ENCODE results near the gene CHST9. TPM values are rescaled to one million over a fixed set of nuclear protein-coding genes. Genes with fewer than 3 reads are reported as not detected.
"Not testable (repeated sequence)": the region's sequence is repeated elsewhere in the genome, so short reads cannot be mapped to it uniquely, and the experiment has no call there.

The CHST9 gene
- total and polyA plus RNA-seq, 7 experiments from 2014 or later, result not detected

DNA sequence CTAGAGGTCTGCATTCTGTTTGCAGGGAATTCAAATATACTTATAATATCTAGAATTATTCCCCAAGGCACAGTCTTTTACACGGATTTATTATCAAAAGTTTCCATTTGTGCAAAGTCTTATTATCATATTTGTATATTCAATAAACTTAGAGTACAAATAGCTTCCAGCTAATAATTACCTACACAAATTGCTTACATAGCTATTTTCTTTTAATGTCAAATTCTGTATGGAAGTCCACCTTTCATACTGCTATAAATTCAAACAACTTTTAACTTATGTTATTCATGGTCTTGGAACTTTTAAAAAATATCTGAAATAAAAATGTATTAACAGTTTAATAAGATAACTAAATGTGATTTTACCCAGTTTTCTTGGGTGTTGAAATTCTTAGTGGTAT is 13.1 kb downstream of the CHST9 start:
- POLR2A ChIA-PET, result no interaction called here
- H3K27ac Mint-ChIP-seq, result no peak overlapping the region
- peaks cover 0 to 14% (median 5%) of the 10 kb centered on the region in 11 donors for H3K9me3 Mint-ChIP-seq
- Histone ChIP-seq H3K36me3 (ENCODE audit: control insufficient read depth in 2 of 3, insufficient read depth in 3 of 3, low read length in 3 of 3) (no peaks in the 10 kb centered on the region), H3K4me1 (ENCODE audit: control insufficient read depth in 2 of 2, insufficient read depth in 2 of 2, low read length in 2 of 2) (no peaks in the 10 kb centered on the region), H3K9me3 (ENCODE audit: control insufficient read depth in 2 of 3, low read length in 3 of 3) (no peaks in the 10 kb centered on the region), H3K4me3 (ENCODE audit: low read length) (no peak overlapping the region), H3K27ac (ENCODE audit: low read depth, low read length) (no peak overlapping the region), H3K27me3 (ENCODE audit: control insufficient read depth in 2 of 2, insufficient read depth in 2 of 2, low read length in 2 of 2) (no peaks in the 10 kb centered on the region)
- no peaks in the 10 kb centered on the region for H3K4me1 Mint-ChIP-seq
- no peak overlapping the region for H3K4me3 Mint-ChIP-seq
- no peaks in the 10 kb centered on the region for H3K27me3 Mint-ChIP-seq
- intact Hi-C loops (cut with micrococcal nuclease), result no loop called here
- H3K36me3 Mint-ChIP-seq, result peaks cover 0 to 3% (median 0%) of the 10 kb centered on the region in 5 donors
- CTCF ChIA-PET, result no interaction called here
- ATAC-seq (no peak), DNase-seq (no peak)

DNA sequence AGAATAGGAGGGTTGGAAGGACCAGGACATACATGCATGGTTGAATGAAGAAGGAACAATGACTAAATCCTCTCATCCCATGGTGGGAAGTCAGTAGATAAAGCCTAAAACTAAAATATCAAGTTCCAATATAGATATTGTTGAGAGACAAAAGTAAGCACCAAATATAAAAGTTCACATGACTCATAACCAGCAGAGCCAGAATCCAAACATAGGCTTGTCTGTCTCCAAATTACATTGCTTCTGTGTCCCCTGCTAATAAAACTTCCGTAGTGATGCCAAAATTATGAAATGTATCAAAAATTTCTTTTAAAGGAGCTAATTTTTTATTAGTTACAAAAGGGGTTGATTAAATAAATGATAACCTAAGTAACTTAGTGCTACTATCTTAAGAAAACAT is 19.7 kb downstream of the CHST9 start:
- no peaks in the 10 kb centered on the region for H3K4me1 Mint-ChIP-seq
- H3K27me3 Mint-ChIP-seq, result no peaks in the 10 kb centered on the region
- H3K4me3 Mint-ChIP-seq, result no peak overlapping the region
- H3K36me3 Mint-ChIP-seq, result peaks cover 0 to 5% (median 0%) of the 10 kb centered on the region in 5 donors
- Histone ChIP-seq H3K4me3 (ENCODE audit: low read length) (no peak overlapping the region), H3K27me3 (ENCODE audit: control insufficient read depth in 2 of 2, insufficient read depth in 2 of 2, low read length in 2 of 2) (no peaks in the 10 kb centered on the region), H3K36me3 (ENCODE audit: control insufficient read depth in 2 of 3, insufficient read depth in 3 of 3, low read length in 3 of 3) (no peaks in the 10 kb centered on the region), H3K4me1 (ENCODE audit: control insufficient read depth in 2 of 2, insufficient read depth in 2 of 2, low read length in 2 of 2) (no peaks in the 10 kb centered on the region), H3K9me3 (ENCODE audit: control insufficient read depth in 2 of 3, low read length in 3 of 3) (no peaks in the 10 kb centered on the region), H3K27ac (ENCODE audit: low read depth, low read length) (no peak overlapping the region)
- DNase-seq (no peak), ATAC-seq (no peak)
- peaks cover 3 to 40% (median 10%) of the 10 kb centered on the region in 11 donors for H3K9me3 Mint-ChIP-seq
- intact Hi-C loops (cut with micrococcal nuclease), result no loop called here
- ChIA-PET CTCF (no interaction called here), POLR2A (no interaction called here)
- no peak overlapping the region for H3K27ac Mint-ChIP-seq

DNA sequence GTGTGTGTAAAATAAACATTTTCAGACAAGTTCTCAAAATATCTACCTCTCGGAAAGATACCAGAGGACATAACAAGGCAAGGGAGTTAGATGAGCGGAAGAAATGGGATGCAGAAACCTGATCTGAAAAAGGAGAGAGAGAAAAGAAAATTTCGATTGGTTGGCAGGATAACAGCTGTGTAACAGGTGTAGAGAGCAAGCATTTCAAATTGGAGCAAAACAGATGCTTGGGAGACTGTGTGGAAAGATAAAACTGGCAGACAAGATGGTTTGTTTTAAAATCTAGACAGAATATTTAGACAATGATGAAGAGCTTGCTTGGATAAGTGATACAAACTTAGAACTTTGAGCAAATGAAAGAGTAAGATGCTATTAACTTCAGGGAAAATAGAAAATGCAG is 20.2 kb downstream of the CHST9 start:
- H3K4me1 Mint-ChIP-seq, result no peaks in the 10 kb centered on the region
- Histone ChIP-seq H3K9me3 (ENCODE audit: control insufficient read depth in 2 of 3, low read length in 3 of 3) (no peaks in the 10 kb centered on the region), H3K4me3 (ENCODE audit: low read length) (no peak overlapping the region), H3K4me1 (ENCODE audit: control insufficient read depth in 2 of 2, insufficient read depth in 2 of 2, low read length in 2 of 2) (no peaks in the 10 kb centered on the region), H3K27me3 (ENCODE audit: control insufficient read depth in 2 of 2, insufficient read depth in 2 of 2, low read length in 2 of 2) (no peaks in the 10 kb centered on the region), H3K36me3 (ENCODE audit: control insufficient read depth in 2 of 3, insufficient read depth in 3 of 3, low read length in 3 of 3) (no peaks in the 10 kb centered on the region), H3K27ac (ENCODE audit: low read depth, low read length) (no peak overlapping the region)
- peaks cover 3 to 37% (median 10%) of the 10 kb centered on the region in 11 donors for H3K9me3 Mint-ChIP-seq
- H3K27me3 Mint-ChIP-seq, result no peaks in the 10 kb centered on the region
- ChIA-PET POLR2A (no interaction called here), CTCF (no interaction called here)
- DNase-seq (no peak), ATAC-seq (no peak)
- H3K4me3 Mint-ChIP-seq, result no peak overlapping the region
- peaks cover 0 to 5% (median 0%) of the 10 kb centered on the region in 5 donors for H3K36me3 Mint-ChIP-seq
- H3K27ac Mint-ChIP-seq, result no peak overlapping the region
- intact Hi-C loops (cut with micrococcal nuclease), result no loop called here

DNA sequence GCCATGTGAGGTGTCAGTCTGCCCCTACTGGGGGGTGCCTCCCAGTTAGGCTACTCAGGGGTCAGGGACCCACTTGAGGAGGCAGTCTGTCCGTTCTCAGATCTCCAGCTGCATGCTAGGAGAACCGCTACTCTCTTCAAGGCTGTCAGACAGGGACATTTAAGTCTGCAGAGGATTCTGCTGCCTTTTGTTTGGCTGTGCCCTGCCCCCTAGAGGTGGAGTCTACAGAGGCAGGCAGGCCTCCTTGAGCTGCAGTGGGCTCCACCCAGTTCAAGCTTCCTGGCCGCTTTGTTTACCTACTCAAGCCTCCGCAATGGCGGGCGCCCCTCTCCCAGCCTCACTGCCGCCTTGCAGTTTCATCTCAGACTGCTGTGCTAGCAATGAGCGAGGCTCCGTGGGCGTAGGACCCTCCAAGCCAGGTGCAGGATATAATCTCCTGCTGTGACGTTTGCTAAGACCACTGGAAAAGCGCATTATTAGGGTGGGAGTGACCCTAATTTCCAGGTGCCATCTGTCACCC is 21.9 kb downstream of the CHST9 start:
- H3K27me3 ChIP-seq (ENCODE audit: control insufficient read depth in 2 of 2, insufficient read depth in 2 of 2, low read length in 2 of 2); DNase-seq; H3K4me1 ChIP-seq (ENCODE audit: control insufficient read depth in 2 of 2, insufficient read depth in 2 of 2, low read length in 2 of 2); H3K4me3 ChIP-seq (ENCODE audit: low read length); H3K4me1 Mint-ChIP-seq; H3K27me3 Mint-ChIP-seq; H3K4me3 Mint-ChIP-seq; H3K27ac Mint-ChIP-seq; H3K36me3 Mint-ChIP-seq; CTCF ChIA-PET; H3K36me3 ChIP-seq (ENCODE audit: control insufficient read depth in 2 of 3, insufficient read depth in 3 of 3, low read length in 3 of 3); H3K9me3 ChIP-seq (ENCODE audit: control insufficient read depth in 2 of 3, low read length in 3 of 3); H3K27ac ChIP-seq (ENCODE audit: low read depth, low read length); intact Hi-C loops (cut with micrococcal nuclease); ATAC-seq; POLR2A ChIA-PET: not testable (repeated sequence)
- peaks cover 3 to 34% (median 10%) of the 10 kb centered on the region in 11 donors for H3K9me3 Mint-ChIP-seq

DNA sequence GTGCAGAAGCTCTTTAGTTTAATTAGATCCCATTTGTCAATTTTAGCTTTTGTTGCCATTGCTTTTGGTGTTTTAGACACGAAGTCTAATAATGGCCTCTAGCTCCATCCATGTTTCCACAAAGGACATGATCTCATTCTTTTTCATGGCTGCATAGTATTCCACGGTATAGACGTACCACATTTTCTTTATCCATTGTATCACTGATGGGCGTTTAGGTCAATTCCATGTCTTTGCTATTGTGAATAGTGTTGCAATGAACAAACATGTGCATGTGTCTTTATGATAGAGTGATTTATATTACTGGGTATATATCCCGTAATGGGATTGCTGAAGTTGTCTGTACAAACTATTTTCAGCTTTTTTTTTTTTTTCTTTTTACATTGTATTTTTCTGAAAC is 35.9 kb downstream of the CHST9 start:
- DNase-seq; H3K4me1 Mint-ChIP-seq; H3K36me3 Mint-ChIP-seq; H3K27me3 Mint-ChIP-seq; H3K9me3 ChIP-seq (ENCODE audit: control insufficient read depth in 2 of 3, low read length in 3 of 3); H3K4me1 ChIP-seq (ENCODE audit: control insufficient read depth in 2 of 2, insufficient read depth in 2 of 2, low read length in 2 of 2); H3K4me3 Mint-ChIP-seq; H3K4me3 ChIP-seq (ENCODE audit: low read length); H3K36me3 ChIP-seq (ENCODE audit: control insufficient read depth in 2 of 3, insufficient read depth in 3 of 3, low read length in 3 of 3); ATAC-seq; H3K27ac Mint-ChIP-seq; H3K27me3 ChIP-seq (ENCODE audit: control insufficient read depth in 2 of 2, insufficient read depth in 2 of 2, low read length in 2 of 2); intact Hi-C loops (cut with micrococcal nuclease); H3K27ac ChIP-seq (ENCODE audit: low read depth, low read length); POLR2A ChIA-PET; CTCF ChIA-PET: not testable (repeated sequence)
- peaks cover 3 to 39% (median 20%) of the 10 kb centered on the region in 11 donors for H3K9me3 Mint-ChIP-seq

DNA sequence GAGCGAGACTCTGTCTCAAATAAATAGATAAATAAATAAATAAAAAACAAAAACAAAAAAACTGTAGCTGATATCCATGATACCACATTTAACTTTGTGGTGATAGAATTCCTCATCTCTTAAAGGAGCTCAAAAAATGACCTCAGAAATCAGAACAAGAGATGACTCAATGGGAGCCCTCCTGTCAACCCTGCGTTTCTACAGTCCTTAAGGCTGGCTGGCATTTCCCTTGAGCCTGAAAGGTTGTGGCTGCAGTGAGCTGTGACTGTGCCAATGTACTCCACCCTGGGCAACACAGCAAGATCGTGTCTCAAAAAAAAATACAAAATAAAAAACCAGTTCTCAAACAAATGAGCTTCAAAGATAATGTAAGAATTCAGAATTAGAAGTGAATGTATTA is 40.4 kb downstream of the CHST9 start:
- Histone ChIP-seq H3K4me1 (ENCODE audit: control insufficient read depth in 2 of 2, insufficient read depth in 2 of 2, low read length in 2 of 2) (no peaks in the 10 kb centered on the region), H3K27ac (ENCODE audit: low read depth, low read length) (no peak overlapping the region), H3K9me3 (ENCODE audit: control insufficient read depth in 2 of 3, low read length in 3 of 3) (no peaks in the 10 kb centered on the region), H3K4me3 (ENCODE audit: low read length) (no peak overlapping the region), H3K27me3 (ENCODE audit: control insufficient read depth in 2 of 2, insufficient read depth in 2 of 2, low read length in 2 of 2) (no peaks in the 10 kb centered on the region), H3K36me3 (ENCODE audit: control insufficient read depth in 2 of 3, insufficient read depth in 3 of 3, low read length in 3 of 3) (no peaks in the 10 kb centered on the region)
- H3K4me3 Mint-ChIP-seq, result no peak overlapping the region
- H3K27ac Mint-ChIP-seq, result no peak overlapping the region
- H3K4me1 Mint-ChIP-seq, result no peaks in the 10 kb centered on the region
- peaks cover 0 to 21% (median 10%) of the 10 kb centered on the region in 11 donors for H3K9me3 Mint-ChIP-seq
- DNase-seq (no peak), ATAC-seq (no peak)
- H3K36me3 Mint-ChIP-seq, result no peaks in the 10 kb centered on the region
- intact Hi-C loops (cut with micrococcal nuclease), result no loop called here
- POLR2A ChIA-PET, result no interaction called here
- CTCF ChIA-PET, result no interaction called here
- H3K27me3 Mint-ChIP-seq, result peaks cover 0 to 4% (median 0%) of the 10 kb centered on the region in 5 donors

DNA sequence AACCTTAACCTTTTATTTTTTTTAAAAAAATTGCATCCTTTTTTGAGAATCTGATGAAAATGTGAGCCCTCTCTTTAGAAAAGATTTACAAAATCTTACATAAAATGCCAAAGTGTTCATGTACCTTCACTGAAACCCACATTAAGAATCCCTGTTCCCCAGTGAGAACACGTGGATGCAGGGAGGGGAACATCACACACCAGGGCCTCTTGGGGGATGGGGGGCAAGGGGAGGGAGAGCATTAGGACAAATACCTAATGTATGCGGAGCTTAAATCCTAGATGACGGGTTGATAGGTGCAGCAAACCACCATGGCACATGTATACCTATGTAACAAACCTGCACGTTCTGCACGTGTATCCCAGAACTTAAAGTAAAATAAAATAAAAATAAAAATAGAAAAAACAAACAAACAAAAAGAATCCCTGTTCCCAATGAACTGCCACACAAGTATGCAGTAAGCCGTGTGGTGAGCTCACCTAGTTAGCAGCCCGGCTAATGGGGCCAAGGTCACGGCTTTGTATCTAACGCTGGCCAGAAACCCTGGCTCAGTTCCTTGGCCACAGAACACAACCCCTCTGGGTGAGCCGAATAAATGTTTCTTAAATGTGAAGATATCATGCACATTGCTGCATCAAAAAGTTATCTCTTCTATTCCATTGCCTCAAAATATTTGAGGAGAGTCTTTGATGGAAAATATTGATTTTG is 41.4 kb downstream of the CHST9 start:
- Mint-ChIP-seq H3K36me3 (no peaks in the 10 kb centered on the region), H3K27me3 (peaks cover 0 to 4% (median 0%) of the 10 kb centered on the region in 5 donors), H3K4me3 (no peak overlapping the region), H3K4me1 (no peaks in the 10 kb centered on the region), H3K27ac (no peak overlapping the region), H3K9me3 (peaks cover 0 to 14% (median 5%) of the 10 kb centered on the region in 11 donors)
- POLR2A ChIA-PET, result no interaction called here
- no peaks in the 10 kb centered on the region for H3K9me3 ChIP-seq (ENCODE audit: control insufficient read depth in 2 of 3, low read length in 3 of 3)
- intact Hi-C loops (cut with micrococcal nuclease), result no loop called here
- H3K27ac ChIP-seq (ENCODE audit: low read depth, low read length), result no peak overlapping the region
- no peaks in the 10 kb centered on the region for H3K4me1 ChIP-seq (ENCODE audit: control insufficient read depth in 2 of 2, insufficient read depth in 2 of 2, low read length in 2 of 2)
- ATAC-seq (no peak), DNase-seq (no peak)
- no peaks in the 10 kb centered on the region for H3K27me3 ChIP-seq (ENCODE audit: control insufficient read depth in 2 of 2, insufficient read depth in 2 of 2, low read length in 2 of 2)
- no peak overlapping the region for H3K4me3 ChIP-seq (ENCODE audit: low read length)
- CTCF ChIA-PET, result no interaction called here
- H3K36me3 ChIP-seq (ENCODE audit: control insufficient read depth in 2 of 3, insufficient read depth in 3 of 3, low read length in 3 of 3), result no peaks in the 10 kb centered on the region

All from naive thymus-derived CD4-positive, alpha-beta T cell (primary cell).